HCEC 1CT (cell line): Measurements from ENCODE around the gene RASAL1.
A peak's percentile ranks its signal among the peaks of the same experiment; 100 is the strongest.
"Not testable (repeated sequence)": the region's sequence is repeated elsewhere in the genome, so short reads cannot be mapped to it uniquely, and the experiment has no call there.

ENCODE experiments used
- DNase-seq: peaks from one replicate; pipeline ENCODE4 v3.0.0-alpha.2; 2017

The RASAL1 gene

DNA sequence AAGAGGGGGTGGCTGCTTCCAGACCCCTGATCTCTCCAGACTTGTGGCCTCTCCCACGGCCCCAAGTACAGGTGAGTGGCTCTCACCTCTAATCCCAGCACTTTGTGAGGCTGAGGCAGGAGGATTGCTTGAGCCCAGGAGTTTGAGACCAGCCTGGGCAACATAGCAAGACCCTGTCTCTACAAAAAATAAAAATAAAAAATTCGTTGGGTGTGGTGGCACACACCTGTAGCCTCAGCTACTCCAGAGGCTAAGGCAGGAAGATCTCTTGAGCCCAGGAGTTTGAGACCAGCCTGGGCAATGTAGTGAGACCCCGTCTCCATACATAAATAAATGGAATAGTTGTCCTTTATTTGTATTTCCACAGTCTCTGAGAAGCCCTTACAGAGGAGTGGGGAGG is 6.2 kb upstream of the RASAL1 start:
- not testable (repeated sequence) for DNase-seq

DNA sequence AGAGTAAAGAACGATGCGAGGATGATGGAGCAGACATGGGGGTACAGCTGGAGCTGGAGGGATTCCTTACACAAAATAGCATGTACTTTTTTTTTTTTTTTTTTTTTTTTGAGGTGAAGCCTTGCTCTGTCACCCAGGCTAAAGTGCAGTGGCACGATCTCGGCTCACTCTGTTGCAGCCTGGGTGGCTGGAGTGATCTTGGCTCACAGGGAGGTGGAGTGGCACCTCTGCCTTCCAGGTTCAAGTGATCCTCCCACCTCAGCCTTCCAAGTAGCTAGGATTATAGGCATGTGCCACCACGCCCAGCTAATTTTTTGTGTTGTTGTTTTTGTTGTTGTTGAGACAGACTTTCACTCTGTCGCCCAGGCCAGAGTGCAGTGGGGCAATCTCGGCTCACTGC is 5.1 kb upstream of the RASAL1 start:
- DNase-seq: no peak

DNA sequence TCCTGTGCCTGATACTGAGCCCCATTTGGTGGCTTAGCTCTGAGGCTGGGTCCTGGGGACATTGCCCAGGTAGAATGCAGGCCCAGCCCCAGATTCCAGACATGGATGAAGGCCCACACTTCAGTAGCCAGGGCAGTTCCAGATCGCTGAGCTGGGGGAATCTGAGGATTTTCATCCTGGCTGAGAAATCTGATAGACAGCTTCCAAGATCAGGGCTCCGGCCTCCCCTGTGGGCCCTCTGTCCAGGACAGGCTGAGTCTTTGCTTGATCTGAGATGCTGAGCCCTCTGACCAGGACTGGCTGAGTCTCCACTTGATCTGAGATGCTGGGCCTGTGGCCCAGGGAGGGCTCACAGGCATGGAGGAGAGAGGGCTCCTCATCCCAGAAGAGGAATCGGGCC is 3.3 kb upstream of the RASAL1 start:
- DNase-seq: no peak

DNA sequence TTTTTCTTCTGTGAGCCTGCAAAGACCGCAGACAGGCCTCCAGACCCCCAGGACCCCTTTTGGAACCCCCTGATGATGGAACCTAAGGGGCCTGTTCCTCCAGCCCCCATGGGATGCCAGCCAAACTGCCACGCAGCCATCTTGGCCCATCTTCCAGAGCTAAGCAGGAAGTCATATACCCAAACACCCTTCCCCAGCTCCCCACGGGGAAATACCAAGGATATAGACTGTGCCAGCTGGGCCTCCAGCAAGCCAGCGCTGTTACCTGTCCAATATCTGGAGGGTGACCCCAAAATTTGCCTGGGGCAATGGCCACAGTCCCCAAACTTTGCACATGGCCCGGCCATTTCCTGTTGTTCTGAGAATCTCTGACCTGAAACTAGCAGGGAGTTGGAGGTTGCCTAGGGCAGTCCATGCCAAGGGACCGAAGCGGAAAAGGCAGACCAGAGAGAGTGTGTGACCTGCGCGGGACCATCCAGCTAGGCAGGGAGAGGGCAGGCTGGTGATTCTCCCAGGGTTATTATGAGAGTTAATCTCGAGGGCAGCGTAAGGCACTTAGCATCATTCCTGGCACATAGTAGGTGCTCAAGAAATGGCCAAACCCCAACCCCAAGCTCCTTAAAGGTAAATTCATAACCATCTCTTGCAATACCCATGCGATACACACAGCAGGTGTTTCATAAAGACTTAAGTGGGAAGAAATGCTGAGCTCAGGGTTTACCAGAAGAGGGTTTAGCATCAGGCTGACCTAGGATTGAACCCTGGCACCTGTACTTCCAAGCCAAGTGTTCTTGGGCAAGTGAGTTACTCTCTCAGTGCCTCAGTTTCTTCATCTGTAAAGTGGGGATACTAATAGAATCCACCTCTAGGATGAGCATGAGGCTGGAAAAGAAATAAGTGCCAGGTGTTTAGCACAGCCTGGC is 2.6 kb upstream of the RASAL1 start:
- DNase-seq: no peak

GRCh38 chr12:113136990-113137511 is 1.5 kb upstream of the RASAL1 start:
- no peak for DNase-seq

DNA sequence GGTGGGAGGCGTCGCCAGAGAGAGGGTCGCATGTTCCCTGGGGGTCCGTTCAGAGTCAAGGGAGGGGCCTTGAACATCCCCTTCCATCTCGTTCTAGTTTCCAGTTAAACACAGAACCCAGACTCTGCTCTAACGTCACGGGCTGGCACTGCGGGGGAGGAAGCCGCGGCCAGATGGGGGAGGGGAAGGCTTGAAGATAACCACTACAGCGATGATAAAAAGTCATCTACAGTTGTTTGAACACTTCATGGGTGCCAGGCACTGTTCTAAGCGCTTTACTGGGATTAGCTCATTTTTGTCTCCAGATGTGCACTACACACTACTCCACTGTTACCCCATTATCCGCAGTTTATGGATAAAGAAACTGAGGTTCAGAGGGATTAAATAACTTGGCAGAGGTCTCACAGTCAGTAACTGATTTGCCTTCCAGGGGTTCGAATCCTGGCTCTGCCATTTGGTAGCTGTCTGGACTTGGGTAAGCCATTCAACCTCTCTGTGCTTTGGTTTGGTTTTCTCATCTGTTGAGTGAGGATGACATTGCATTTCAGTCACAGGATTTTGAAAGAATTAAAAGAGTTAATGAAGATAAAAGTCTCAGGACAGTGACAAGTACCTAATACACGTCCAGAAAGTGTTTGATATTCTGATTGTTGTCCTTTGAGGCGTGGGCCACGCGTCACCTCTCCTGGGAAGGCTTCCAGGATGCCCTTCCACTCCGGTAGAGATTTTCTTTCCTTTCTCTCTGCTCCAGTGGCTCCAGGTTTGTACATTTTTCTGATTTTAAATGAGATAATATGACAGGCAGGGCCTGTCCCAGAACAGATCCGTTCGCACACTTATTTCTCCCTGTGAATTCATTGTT is 798 bp upstream of the RASAL1 start:
- DNase-seq: no peak

- DNase-seq: no peak
Measured at GRCh38 chr12:113134521-113134951, 1.0 kb downstream of the RASAL1 start.

DNA sequence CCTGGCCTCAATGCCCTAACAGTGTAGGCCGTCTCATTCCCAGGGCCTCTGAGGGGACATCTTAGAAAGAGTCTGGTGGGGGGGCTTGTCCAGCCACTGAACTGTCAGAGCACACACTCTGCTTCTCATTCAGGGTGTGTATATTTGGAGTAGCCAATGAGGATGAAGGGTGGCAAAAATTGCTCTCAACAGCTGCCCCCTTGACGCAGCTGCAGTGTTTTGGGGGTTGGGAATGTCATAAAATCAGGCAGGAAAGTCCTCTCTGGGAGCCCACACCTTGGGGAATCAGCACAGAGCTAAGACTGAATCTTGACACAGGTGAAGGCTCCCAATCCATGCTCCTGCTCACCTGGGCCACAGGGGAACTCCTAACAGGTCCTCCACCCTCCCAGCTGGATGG is 1.5 kb downstream of the RASAL1 start:
- no peak for DNase-seq

DNA sequence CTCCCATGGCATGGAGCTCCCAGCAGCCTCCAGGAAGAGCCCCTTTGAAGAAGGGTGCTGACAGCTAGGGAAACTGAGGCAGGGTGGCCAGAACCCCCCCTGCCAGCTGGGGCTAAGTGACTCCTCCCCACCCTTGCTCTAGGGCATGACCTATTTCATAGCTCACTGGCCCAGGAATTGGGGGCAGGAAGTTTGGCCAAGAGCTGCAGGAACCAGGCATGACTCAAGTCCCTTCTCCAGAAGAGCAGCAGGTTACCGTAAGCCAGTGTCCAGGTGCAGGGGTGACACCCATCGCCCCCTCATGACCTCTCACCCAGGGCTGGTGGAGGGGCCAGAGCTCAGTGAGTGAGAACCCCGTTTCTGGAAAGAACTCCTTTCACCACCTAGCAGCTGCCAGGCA is 1.9 kb downstream of the RASAL1 start:
- no peak for DNase-seq

DNA sequence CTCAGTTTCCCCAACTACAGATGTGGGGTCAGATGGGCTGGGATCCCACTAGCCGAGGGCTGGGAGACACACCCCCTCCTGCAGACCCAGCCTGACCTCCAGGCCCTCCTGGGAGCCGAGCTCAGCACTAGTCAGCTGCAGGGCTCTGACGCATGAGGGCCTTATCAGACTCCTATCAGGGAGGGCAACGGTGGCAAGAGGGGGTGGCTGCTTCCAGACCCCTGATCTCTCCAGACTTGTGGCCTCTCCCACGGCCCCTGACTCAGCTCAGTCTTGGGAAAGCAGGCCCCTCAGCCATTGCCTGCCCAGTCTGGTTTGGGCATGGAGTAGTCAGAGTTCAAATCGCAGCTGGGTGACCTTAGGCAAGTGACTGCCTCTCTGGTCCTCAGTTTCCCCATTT is 2.5 kb downstream of the RASAL1 start:
- no peak for DNase-seq

DNA sequence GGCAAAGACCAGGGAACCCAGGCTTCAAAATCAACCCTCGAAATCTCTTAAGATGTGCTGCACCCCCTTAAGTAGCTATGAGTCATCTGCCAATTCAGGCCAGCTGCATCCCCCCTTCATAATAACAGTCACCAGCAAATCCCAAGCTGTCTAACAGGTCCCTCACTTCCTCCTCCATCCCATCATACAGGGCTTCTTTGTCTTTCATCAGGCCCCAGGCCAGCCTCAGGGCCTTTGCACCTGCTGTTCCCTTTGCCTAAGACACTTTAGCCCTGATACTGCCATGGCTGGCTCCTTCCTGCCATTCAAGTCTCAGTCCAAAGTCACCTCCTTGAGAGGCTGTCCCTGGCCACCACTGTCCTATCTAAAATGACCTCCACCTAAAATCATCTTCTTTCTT is 4.0 kb downstream of the RASAL1 start:
- DNase-seq: peak; percentile 24

GRCh38 chr12:113130457-113131135 is 5.0 kb downstream of the RASAL1 start:
- DNase-seq: no peak

GRCh38 chr12:113129664-113130456 is 5.7 kb downstream of the RASAL1 start:
- no peak for DNase-seq

DNA sequence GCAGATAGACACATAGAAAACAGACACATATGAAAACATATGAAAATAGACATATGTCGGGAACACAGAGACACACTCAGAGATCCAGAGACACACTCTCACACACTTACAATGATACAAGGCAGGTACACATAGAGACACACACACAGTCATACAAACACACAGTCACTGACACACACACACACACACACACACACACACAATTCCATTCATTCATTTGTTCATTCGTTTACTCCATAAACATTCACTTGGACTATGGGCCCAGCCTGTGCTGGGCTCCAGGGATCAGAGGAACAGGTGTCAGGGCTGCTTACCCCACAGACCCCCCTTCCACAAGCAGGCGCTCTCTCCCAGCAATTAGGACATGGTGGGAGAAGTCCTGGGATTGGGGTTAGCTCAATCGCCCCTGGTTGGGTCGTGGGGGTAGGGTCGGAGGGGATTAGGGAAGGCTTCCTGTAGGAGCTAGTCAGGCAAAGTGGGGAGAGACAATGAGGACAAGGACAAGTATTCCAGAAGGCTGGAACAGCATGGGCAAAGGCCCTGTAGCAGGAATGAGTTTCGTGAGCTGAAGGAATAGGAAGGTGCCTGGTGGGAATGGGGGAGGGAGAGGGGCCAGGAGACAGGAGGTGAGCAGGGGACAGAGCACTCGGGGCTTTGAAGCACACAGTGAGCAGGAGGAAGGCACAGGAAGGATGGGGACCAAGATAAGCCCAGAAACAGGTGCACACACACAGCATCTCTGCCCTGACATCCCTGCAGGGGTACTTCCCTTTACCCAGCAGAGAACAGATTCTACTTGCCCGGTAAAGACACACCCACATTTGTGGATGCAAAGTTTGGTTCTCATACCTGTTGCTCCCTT is 6.5 kb downstream of the RASAL1 start:
- no peak for DNase-seq

- DNase-seq: no peak
Measured at GRCh38 chr12:113127791-113128199, 7.8 kb downstream of the RASAL1 start.

DNA sequence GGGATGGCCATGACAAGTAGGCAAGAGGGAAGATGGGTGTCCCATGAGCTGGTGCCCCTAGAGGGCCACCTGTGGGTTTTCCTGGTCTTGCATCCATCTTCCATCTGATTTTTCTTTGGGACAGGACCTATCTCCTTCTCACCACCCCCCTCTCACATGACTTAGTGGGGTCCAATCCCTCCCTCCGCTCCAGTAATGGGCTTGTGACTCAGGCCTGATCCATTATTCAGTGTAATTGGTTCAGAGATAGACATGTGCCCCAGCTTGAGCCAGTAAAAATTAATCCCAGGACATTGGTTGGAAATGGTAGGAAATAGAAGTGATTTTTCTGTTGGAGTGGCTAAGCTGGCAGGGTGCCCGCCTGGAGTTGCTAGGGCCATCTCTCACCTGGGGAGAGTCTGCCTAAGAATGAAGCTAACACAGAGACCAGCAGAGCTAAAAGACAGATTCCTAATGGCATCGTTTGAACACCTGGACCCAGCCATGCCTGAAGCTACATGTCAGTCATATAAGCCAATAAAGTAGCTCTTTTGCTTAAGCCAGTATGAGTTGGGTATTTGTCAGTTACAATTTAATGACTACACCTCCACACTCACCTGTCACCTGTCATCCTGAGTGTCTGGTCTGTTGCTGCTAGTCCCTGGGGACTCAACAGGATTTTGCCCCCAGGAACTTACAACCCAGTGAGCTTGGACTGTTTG is 14.7 kb downstream of the RASAL1 start:
- peak; percentile 19 for DNase-seq

DNA sequence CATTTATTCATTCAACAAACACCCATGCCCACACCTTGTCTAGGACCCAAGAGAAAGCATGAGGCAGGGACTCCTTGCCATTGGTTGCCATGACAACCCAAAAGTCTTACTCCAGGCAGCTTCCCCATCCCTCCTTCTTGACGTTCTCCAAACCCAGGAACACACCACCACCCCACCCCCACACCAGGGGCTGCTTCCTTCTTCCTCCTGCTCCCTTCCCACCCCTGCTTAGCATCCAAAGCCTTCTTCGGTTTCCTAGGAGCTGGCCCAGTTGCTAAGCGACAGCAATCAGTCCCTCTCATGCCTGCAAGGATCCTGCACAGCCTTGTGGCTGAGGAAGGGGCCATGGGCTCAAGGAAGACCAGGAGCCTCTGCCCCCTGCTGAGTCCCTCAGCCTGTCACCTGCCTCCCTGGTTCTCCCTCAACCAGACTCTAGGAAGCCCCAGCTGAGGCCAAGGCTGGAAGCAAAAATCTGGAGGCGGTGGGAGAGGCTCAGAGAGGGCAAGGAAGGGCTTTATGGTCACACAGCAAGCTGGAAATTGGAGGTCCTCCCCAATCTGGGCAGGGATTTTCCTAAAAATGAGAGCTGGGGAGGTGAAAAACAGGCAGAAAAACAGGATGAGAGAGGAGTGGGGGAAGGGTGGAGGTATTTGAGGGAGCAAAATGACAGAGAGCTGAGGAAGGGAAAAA is 15.4 kb downstream of the RASAL1 start:
- no peak for DNase-seq

- no peak for DNase-seq
Measured at GRCh38 chr12:113118142-113118541, 17.4 kb downstream of the RASAL1 start.

- peak; percentile 63 for DNase-seq
Measured at GRCh38 chr12:113117684-113118083, 17.9 kb downstream of the RASAL1 start.

- no peak for DNase-seq
Measured at GRCh38 chr12:113116875-113117274, 18.7 kb downstream of the RASAL1 start.
